A204.1 (cell line): ENCODE results near the gene TPP1.

ENCODE experiments used
- FAIRE-seq: peaks from 2 replicates; lab custom pipeline; 2012; peaks lifted over from hg19 to GRCh38; lab: Jason Lieb, UNC

Gene TPP1

GRCh38 chr11:6646918-6647679 is 27.9 kb upstream of the TPP1 start:
- no peak for FAIRE-seq

DNA sequence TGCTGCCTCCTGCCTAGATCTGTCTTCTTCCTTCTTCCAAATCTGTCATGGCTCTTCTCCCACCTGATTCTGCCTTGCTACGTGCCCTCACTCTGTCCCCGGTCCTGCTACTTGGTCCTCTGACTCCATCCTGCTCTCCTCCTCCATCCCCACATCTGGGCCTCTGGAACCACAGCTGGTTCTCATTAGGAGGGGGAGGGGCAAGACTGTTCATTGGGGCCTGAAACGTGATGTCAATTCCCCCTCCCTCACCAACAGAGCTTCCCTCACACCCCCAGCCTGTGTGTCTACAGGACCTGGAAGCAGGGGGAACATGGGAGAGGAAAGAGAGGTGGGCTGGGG is 27.3 kb upstream of the TPP1 start:
- no peak for FAIRE-seq

DNA sequence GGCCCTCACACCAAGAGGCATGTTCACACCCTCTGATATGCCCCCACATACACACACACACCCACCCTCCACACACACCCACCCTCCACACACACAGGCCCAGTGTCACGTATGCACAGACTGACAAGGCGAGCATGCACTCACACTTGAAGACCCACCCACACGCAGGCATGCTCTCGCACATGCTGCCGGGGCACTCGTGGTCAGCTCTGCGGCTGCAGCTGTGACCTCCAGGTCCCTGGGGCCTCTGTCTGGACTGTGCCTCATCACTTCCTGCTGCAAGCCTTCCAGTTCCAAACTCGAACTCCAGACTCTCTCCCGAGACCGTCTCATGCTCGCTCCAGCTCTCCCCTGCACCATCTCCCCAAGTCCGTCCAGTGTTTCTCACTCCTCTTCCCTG is 26.8 kb upstream of the TPP1 start:
- no peak for FAIRE-seq

DNA sequence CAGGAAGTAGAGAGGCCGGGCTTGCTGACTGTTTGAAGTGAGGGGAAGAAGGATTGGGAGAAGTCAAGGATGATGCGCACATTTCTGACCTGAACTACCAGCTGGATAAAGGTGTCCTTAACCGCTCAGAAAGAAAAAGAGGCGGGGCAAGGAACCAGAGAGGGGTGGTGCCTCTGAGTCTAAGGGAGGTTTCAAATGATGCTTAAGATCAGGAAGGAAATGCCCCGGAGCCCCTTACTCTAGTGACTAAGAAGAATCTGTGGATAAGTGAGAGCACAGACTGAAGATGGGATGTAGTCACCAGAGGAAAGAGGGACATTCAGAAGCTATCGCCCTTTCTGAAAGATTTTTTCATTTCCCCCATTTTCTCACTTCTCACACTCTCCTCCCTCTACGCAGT is 23.7 kb upstream of the TPP1 start:
- FAIRE-seq: no peak

GRCh38 chr11:6640985-6641701 is 21.9 kb upstream of the TPP1 start:
- FAIRE-seq: no peak

GRCh38 chr11:6640036-6640984 is 21.1 kb upstream of the TPP1 start:
- FAIRE-seq: no peak

DNA sequence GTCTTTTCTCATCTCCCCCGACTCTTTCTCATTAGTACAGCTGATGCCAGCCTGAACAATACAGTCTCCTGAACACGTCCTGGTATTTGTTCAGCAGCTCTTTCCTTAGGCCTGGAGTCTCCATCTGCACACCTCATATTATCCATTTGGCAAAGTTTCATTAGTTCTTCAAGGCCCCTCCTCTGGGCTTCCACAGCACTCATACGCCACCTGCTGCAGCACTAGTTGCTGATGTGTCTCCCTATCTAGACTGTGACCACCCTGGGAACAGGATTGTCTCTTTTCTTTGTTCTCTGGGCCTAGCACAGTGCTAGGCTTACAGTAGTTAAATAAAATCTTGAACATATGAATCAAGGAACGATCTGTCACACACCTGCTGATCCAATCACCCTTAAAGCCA is 19.2 kb upstream of the TPP1 start:
- FAIRE-seq: no peak

- FAIRE-seq: no peak
These were observed 18.6 kb upstream of the TPP1 start for GRCh38 chr11:6637871-6638270.

DNA sequence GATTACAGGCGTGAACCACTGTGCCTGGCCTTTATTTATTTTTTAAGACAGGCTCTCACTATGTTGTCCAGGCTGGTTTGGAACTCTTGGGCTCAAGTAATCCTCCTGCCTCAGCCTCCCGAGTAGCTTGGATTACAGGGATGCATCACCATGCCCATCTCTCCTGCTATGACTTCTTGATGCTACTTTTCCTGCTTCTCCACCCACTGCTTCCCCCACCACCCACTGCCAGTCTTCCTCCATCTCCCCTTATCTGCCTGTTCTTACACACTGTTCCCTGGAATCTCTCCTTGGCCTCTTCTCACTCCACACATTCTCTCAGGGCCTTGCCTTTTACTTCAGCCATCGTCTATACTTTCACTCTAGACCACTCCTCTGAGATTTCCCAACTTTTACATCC is 17.3 kb upstream of the TPP1 start:
- FAIRE-seq: no peak

- no peak for FAIRE-seq
These were observed 16.1 kb upstream of the TPP1 start for GRCh38 chr11:6635082-6635932.

- FAIRE-seq: no peak
These were observed 15.3 kb upstream of the TPP1 start for GRCh38 chr11:6634534-6634933.

GRCh38 chr11:6633422-6634408 is 14.5 kb upstream of the TPP1 start:
- no peak for FAIRE-seq

- no peak for FAIRE-seq
These were observed 13.2 kb upstream of the TPP1 start for GRCh38 chr11:6632116-6633073.

GRCh38 chr11:6631361-6631890 is 12.2 kb upstream of the TPP1 start:
- FAIRE-seq: no peak

DNA sequence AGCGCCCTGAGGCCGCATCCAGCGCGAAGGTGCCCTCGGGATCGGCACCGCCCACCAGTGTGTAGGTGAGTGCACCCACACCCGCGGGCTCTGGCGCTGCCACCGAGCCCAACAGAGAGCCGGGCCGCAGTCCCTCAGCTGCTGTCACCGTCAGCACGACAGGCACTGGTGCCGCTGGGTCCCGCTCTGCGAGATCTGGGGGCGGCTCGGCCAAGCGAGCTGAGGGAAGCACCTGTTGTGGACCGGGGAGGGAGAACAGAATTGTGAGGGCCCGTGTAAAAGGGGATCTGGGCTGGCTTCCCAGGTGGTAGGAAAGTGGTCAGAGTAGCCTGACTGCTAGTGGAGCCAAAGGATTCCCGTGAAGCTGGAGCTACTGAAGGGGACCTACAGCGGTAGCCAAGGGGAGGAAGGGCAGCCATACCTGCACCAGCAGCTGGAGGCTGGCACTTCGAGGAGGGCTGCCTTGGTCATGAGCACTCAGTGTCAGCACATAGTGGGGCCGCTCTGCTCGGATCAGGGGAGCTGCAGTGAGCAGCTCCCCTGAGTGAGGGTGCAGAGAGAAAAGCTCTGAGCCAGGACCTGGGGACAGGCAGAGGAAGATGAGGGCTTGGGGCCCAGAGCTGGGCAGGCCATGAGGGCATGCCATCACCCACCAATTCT is 11.5 kb upstream of the TPP1 start:
- no peak for FAIRE-seq

DNA sequence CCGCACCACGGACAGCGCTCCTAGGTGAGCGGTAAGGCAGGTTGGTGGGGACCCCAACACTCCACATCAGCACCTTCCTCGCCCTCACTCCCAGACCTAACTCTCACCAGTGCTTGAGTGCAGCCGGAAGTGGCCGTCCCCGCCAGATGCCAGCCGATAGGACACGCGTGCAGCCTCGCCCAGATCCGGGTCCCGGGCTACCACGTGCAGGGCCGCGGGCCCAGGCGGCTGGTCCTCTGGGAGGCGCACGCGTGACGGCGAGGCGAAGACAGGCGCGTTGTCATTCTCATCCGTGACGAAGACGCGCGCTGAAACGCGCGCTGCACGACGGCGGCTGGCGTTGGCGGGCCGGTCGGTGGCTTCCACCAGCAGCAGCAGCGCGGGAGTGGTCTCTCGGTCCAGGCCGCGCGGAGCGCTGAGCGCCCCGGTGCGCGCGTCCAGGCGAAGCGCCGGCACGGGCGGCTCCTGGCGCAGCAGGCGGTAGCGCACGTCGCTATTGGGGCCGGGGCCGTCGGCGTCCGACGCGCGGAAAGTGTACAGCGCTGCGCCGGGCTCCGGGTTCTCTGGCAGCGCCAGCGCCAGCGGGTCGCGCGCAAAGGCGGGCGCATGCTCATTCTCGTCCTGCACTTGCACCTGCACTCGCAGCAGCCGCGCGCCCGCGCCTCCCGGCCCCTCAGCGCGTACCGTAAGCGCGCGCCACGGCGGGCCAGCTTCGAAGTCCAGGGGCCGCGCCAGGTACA is 10.8 kb upstream of the TPP1 start:
- FAIRE-seq: no peak

DNA sequence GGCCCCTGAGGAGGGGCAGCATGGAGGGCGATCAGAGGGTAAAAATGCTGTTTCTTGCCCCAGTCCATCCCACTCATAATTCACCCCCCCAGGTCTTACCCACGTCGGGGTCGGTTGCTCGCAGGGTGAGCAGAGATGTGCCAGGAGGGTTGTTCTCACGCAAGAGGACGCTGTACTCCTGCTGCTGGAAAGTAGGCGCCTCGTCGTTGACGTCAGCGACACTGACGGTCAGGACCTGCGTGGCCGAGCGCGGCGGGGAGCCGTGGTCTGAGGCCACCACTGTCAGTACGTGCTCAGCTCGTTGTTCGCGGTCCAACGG is 10.3 kb upstream of the TPP1 start:
- FAIRE-seq: no peak

DNA sequence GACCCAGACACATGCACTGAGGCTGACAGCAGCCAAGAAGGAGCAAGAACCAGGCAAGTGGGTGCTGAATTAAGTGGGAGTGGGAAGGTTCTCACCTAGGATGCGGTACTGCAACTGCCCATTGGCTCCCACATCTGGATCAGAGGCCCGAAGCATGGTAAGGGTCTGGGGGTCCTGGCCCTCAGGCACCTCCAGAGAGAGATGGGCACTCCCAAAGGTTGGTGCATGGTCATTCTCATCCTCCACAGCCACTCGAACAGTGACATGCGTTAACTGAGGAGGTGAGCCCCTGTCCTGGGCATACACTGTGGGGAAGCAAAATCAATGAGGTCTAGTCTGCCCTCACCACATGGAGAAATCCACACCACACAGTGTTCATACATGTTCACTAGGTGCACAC is 9.3 kb upstream of the TPP1 start:
- FAIRE-seq: no peak
